Neural cell (in vitro differentiated cells): Measurements from ENCODE around the gene B3GALNT1. TPM values are rescaled to one million over a fixed set of nuclear protein-coding genes. Genes with fewer than 3 reads are reported as not detected.

ENCODE experiments used
- H2AFZ ChIP-seq: fragments of 200-600, 300-800 bp; sonication (generic), shearing (Covaris generic); 2 replicates; pipeline ENCODE4 v1.6.0; 2014; ENCODE audit warnings: low read depth, mild to moderate bottlenecking, antibody characterized with exemption, low read length, moderate library complexity
- H3F3A ChIP-seq: fragments of 200-600 bp; shearing (Covaris generic); 2 replicates; pipeline ENCODE4 v1.6.1; 2016; ENCODE audit warnings: mild to moderate bottlenecking, moderate library complexity, mixed read lengths, antibody characterized with exemption, low read length; ENCODE audit not compliant: insufficient read depth, poor library complexity, severe bottlenecking
- H3K27ac ChIP-seq: fragments of 200-600, 300-800 bp; sonication (generic), shearing (Covaris generic); 2 replicates; pipeline ENCODE4 v1.5.1; 2014; ENCODE audit warnings: mild to moderate bottlenecking, low read length, moderate library complexity
- H3K27me3 ChIP-seq: fragments of 300-800, 200-600 bp; sonication (generic), shearing (Covaris generic); 2 replicates; pipeline ENCODE4 v1.6.0; 2014; ENCODE audit warnings: mild to moderate bottlenecking, low read depth, low read length, moderate library complexity; ENCODE audit not compliant: insufficient read depth
- H3K36me3 ChIP-seq: fragments of 300-800, 200-600 bp; sonication (generic), shearing (Covaris generic); 2 replicates; pipeline ENCODE4 v1.5.1; 2014; ENCODE audit warnings: mild to moderate bottlenecking, antibody characterized with exemption, low read length, moderate library complexity; ENCODE audit not compliant: insufficient read depth
- H3K4me2 ChIP-seq: fragments of 300-800, 200-600 bp; sonication (generic), shearing (Covaris generic); 2 replicates; pipeline ENCODE4 v1.6.0; 2014; ENCODE audit warnings: mild to moderate bottlenecking, low read length
- H3K4me3 ChIP-seq: fragments of 300-800, 200-600 bp; sonication (generic), shearing (Covaris generic); 2 replicates; pipeline ENCODE4 v1.5.1; 2014; ENCODE audit warnings: mild to moderate bottlenecking, low read length, moderate library complexity
- H3K79me2 ChIP-seq: fragments of 200-600 bp; shearing (Covaris generic); replicated peaks from 2 replicates; pipeline ENCODE4 v1.6.0; 2014; ENCODE audit warnings: mild to moderate bottlenecking, low read length, moderate library complexity; ENCODE audit not compliant: insufficient read depth
- H3K9ac ChIP-seq: fragments of 300-800, 200-600 bp; sonication (generic), shearing (Covaris generic); 2 replicates; pipeline ENCODE4 v1.6.1; 2016; ENCODE audit warnings: mild to moderate bottlenecking, low read length, mixed read lengths
- H3K9me2 ChIP-seq: fragments of 200-600 bp; shearing (Covaris generic); 2 replicates; pipeline ENCODE4 v1.6.1; 2016; ENCODE audit warnings: mild to moderate bottlenecking, low read length, mixed read lengths; ENCODE audit not compliant: insufficient read depth
- H3K9me3 ChIP-seq: fragments of 200-600, 300-800 bp; sonication (generic), shearing (Covaris generic); 2 replicates; pipeline ENCODE4 v1.6.1; 2016; ENCODE audit warnings: mild to moderate bottlenecking, mixed run types, low read length, moderate library complexity, mixed read lengths
- H4K20me1 ChIP-seq: fragments of 200-600 bp; shearing (Covaris generic); 2 replicates; pipeline ENCODE4 v1.6.1; 2016; ENCODE audit warnings: mild to moderate bottlenecking, mixed run types; ENCODE audit not compliant: insufficient read depth
- EP300 ChIP-seq: fragments of 450-650 bp; conservative IDR thresholded peaks from 2 replicates; pipeline ENCODE4 v1.6.1; 2014; ENCODE audit warnings: antibody characterized with exemption, mild to moderate bottlenecking, moderate library complexity; ENCODE audit not compliant: poor library complexity, severe bottlenecking
- EZH2 ChIP-seq: fragments of 200-600, 300-800 bp; shearing (Covaris generic), sonication (generic); IDR thresholded peaks from 2 replicates; pipeline ENCODE4 v1.6.1; 2014; ENCODE audit warnings: antibody characterized with exemption, low read length, borderline replicate concordance, mild to moderate bottlenecking; ENCODE audit not compliant: insufficient read depth, poor library complexity, severe bottlenecking
- MXI1 ChIP-seq: fragments of 450-650 bp; conservative IDR thresholded peaks from 2 replicates; pipeline ENCODE4 v1.6.1; 2014; ENCODE audit warnings: antibody characterized with exemption, mild to moderate bottlenecking; ENCODE audit not compliant: poor library complexity, severe bottlenecking
- POLR2AphosphoS5 ChIP-seq: IDR thresholded peaks from 2 replicates; pipeline ENCODE4 v1.6.1; 2012
- RAD21 ChIP-seq: fragments of 450-650 bp; conservative IDR thresholded peaks from 2 replicates; pipeline ENCODE4 v1.6.1; 2014; ENCODE audit warnings: antibody characterized with exemption, mild to moderate bottlenecking, moderate library complexity
- SMC3 ChIP-seq: fragments of 450-650 bp; conservative IDR thresholded peaks from 2 replicates; pipeline ENCODE4 v1.6.1; 2014; ENCODE audit warnings: antibody characterized with exemption, mild to moderate bottlenecking, moderate library complexity; ENCODE audit not compliant: poor library complexity
- TAF1 ChIP-seq: IDR thresholded peaks from 2 replicates; pipeline ENCODE4 v1.6.1; 2012; ENCODE audit warnings: low read depth
- polyA plus RNA-seq: library from polyadenylated mRNA; depleted of rRNA; stranded (reverse); fragments of >200 nt; gene quantifications from 2 replicates; pipeline ENCODE4 v1.2.3, GENCODE V29; 2014
- TF ChIP-seq, protein P1 (sequence below): IDR thresholded peaks from 2 replicates; pipeline ENCODE4 v1.6.1; 2012; ENCODE audit warnings: borderline replicate concordance
- TF ChIP-seq, protein P2 (sequence below): fragments of 450-650 bp; IDR thresholded peaks from 2 replicates; pipeline ENCODE4 v1.5.1; 2014; ENCODE audit warnings: antibody characterized with exemption, mild to moderate bottlenecking, moderate library complexity; ENCODE audit not compliant: poor library complexity, severe bottlenecking

The B3GALNT1 gene
- polyA plus RNA-seq, 1 donor from 2014 or later, result 31.7 TPM

DNA sequence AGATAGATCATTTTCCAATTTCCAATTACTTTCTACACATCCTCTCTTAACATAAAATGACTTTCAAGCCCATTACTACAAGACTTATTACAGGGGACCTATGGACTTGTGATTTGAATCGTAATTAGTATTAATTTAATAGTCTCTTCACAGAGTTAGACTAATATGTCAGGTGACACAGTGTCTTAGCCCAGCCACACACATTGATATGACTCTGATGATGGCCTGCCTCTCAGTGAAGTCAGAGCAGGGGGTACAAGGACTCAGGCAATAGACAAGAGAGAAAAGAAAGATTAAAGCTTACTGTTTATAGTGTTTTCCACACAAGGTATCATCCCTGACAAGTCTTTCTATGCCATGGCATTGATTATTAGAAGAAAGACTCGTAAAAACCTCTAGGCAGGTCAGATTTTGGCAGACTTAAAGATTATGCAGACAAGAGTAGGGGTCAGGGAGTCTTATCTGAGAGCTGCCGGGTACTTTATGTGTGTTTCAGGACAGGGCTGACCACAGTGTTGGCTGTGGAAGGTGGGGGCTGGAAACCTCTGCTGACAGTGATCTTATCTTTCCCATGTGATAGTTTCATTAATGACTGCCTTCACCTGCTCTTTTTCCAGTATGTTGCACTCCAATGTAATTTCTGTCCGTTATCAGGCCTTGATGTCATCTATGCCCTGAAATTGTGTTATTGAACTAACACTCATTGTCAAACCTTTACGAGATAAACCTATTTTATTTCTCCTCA, 50.1 kb downstream of the B3GALNT1 start:
- H3K4me3 ChIP-seq, result no peak overlapping the region
- H2AFZ ChIP-seq, result no peak overlapping the region
- no peaks in the 10 kb centered on the region for H3K36me3 ChIP-seq
- no peaks in the 10 kb centered on the region for H3K9me3 ChIP-seq
- no peaks in the 10 kb centered on the region for H3K27me3 ChIP-seq
- no peak overlapping the region for H3K27ac ChIP-seq
- no peak overlapping the region for H3K4me2 ChIP-seq
- TF ChIP-seq SMC3, result no peak
- TF ChIP-seq POLR2AphosphoS5, result no peak
- TF ChIP-seq EZH2, result no peak
- TF ChIP-seq, protein P1, sequence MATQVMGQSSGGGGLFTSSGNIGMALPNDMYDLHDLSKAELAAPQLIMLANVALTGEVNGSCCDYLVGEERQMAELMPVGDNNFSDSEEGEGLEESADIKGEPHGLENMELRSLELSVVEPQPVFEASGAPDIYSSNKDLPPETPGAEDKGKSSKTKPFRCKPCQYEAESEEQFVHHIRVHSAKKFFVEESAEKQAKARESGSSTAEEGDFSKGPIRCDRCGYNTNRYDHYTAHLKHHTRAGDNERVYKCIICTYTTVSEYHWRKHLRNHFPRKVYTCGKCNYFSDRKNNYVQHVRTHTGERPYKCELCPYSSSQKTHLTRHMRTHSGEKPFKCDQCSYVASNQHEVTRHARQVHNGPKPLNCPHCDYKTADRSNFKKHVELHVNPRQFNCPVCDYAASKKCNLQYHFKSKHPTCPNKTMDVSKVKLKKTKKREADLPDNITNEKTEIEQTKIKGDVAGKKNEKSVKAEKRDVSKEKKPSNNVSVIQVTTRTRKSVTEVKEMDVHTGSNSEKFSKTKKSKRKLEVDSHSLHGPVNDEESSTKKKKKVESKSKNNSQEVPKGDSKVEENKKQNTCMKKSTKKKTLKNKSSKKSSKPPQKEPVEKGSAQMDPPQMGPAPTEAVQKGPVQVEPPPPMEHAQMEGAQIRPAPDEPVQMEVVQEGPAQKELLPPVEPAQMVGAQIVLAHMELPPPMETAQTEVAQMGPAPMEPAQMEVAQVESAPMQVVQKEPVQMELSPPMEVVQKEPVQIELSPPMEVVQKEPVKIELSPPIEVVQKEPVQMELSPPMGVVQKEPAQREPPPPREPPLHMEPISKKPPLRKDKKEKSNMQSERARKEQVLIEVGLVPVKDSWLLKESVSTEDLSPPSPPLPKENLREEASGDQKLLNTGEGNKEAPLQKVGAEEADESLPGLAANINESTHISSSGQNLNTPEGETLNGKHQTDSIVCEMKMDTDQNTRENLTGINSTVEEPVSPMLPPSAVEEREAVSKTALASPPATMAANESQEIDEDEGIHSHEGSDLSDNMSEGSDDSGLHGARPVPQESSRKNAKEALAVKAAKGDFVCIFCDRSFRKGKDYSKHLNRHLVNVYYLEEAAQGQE, result no peak
- no peak for TF ChIP-seq EP300
- no peak for TF ChIP-seq MXI1
- no peak for TF ChIP-seq TAF1
- TF ChIP-seq RAD21, result no peak
- H4K20me1 ChIP-seq, result no peaks in the 10 kb centered on the region
- H3K9me2 ChIP-seq, result no peaks in the 10 kb centered on the region
- no peak overlapping the region for H3K9ac ChIP-seq
- H3K79me2 ChIP-seq, result no peaks in the 10 kb centered on the region
- H3F3A ChIP-seq, result no peaks in the 10 kb centered on the region

DNA sequence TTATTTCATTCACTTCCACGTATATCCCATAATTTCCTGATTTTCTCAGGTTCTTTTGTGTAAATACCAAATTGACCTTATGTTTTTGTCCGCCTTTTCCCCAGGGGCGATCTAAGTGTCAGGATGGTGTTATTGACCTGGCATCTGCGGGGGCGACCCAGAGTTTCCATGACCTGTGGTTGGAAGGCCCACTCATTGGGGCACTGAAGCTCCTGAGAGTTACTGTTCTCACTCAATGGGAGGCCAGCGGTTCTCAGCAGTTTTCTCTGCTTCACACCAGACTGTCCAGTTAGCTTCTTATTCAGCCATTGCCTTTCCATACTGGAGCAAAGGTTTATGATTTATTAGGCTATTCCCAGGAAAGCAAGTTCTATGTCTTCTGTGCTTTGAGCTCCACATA, 53.3 kb downstream of the B3GALNT1 start:
- no peaks in the 10 kb centered on the region for H3K27me3 ChIP-seq
- H3K4me2 ChIP-seq, result no peak overlapping the region
- H3F3A ChIP-seq, result no peaks in the 10 kb centered on the region
- no peaks in the 10 kb centered on the region for H3K79me2 ChIP-seq
- H2AFZ ChIP-seq, result no peak overlapping the region
- H3K9me2 ChIP-seq, result no peaks in the 10 kb centered on the region
- no peaks in the 10 kb centered on the region for H3K36me3 ChIP-seq
- H4K20me1 ChIP-seq, result no peaks in the 10 kb centered on the region
- H3K9ac ChIP-seq, result no peak overlapping the region
- H3K9me3 ChIP-seq, result no peaks in the 10 kb centered on the region
- no peak for TF ChIP-seq MXI1
- TF ChIP-seq, protein P1, result no peak
- TF ChIP-seq RAD21, result no peak
- TF ChIP-seq EP300, result no peak
- TF ChIP-seq, protein P2, sequence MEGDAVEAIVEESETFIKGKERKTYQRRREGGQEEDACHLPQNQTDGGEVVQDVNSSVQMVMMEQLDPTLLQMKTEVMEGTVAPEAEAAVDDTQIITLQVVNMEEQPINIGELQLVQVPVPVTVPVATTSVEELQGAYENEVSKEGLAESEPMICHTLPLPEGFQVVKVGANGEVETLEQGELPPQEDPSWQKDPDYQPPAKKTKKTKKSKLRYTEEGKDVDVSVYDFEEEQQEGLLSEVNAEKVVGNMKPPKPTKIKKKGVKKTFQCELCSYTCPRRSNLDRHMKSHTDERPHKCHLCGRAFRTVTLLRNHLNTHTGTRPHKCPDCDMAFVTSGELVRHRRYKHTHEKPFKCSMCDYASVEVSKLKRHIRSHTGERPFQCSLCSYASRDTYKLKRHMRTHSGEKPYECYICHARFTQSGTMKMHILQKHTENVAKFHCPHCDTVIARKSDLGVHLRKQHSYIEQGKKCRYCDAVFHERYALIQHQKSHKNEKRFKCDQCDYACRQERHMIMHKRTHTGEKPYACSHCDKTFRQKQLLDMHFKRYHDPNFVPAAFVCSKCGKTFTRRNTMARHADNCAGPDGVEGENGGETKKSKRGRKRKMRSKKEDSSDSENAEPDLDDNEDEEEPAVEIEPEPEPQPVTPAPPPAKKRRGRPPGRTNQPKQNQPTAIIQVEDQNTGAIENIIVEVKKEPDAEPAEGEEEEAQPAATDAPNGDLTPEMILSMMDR, result no peak
- H3K27ac ChIP-seq, result no peak overlapping the region
- H3K4me3 ChIP-seq, result no peak overlapping the region
